HG03025 (cell line): ENCODE measurements around the gene CRTAC1.

Source experiments
- ATAC-seq: cut with Tn5 transposase; IDR thresholded peaks from one replicate; pipeline ENCODE4 v1.9.1; 2021; ENCODE audit warnings: mild to moderate bottlenecking, moderate library complexity; ENCODE audit not compliant: unreplicated experiment, low FRiP score

CRTAC1 gene

GRCh38 chr10:98030991-98031431 lies 590 bp upstream of the CRTAC1 start:
- no peak for ATAC-seq

GRCh38 chr10:98029149-98030092 lies 1.0 kb downstream of the CRTAC1 start:
- no peak for ATAC-seq

DNA sequence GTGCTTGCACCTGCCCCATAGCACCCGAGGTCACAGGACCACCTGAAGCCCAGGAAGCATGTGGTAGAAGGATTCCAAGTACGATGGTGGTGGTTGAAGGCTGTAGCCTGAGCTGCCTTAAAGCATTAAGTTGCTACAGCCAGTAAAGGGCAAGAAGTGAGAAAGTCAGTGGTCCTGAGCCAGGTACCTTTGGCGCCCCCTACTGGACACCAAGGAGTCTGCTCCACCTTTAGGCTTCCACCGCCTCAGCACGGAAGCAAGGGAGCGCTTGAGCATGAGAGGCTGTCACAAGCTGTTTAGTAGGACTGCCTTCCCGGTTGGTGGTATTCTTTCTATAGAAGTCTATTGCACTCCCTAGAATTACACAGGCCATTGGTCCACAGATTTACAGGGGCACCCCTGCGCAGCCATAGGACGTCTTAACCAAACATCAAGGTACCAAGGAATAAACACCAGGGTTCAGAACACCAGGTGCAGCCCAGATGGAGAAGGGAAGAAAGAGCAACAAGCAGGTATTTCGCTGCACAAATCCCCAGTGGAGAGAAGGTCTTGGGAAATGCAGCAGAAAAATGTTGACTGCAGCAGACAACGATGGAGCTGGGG lies 2.2 kb downstream of the CRTAC1 start:
- ATAC-seq: no peak

GRCh38 chr10:98023024-98023423 lies 7.4 kb downstream of the CRTAC1 start:
- ATAC-seq: no peak

DNA sequence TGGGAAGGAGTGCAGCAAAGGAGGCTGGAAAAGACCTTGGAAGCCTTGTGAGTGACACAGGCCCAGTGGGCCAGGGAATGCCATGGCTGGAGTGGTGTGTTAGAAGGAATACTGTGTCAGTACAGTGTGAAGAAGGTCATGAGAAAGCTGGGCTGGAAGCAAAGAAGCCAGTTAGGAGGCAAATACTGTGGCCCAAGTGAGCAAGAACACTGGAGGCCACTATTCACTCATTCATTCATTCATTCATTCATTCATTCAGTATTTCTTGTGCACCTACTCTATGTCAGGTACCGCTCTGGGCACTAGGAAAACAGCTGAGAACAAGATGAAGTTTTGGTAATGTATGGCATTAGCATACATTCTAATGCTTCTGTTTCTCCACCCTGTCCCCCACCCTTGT lies 9.6 kb downstream of the CRTAC1 start:
- no peak for ATAC-seq

DNA sequence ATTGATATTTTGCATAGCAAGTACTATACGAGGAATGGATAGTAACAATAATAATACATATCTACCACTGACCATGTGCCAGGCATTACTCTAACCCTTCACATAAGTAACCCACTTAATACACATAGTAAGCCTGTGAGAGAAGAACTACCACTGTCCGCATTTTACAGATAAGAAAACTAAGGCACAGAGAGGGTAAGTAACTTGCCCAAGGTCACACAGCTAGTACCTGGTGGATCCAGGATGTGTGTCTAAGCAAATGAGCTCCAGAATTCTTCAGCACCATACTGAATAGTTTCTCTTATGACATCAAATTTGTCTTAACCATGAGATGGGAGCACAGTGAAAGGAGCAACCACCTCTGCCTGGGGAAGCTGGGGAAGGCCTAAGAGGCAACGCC lies 10.2 kb downstream of the CRTAC1 start:
- no peak for ATAC-seq

DNA sequence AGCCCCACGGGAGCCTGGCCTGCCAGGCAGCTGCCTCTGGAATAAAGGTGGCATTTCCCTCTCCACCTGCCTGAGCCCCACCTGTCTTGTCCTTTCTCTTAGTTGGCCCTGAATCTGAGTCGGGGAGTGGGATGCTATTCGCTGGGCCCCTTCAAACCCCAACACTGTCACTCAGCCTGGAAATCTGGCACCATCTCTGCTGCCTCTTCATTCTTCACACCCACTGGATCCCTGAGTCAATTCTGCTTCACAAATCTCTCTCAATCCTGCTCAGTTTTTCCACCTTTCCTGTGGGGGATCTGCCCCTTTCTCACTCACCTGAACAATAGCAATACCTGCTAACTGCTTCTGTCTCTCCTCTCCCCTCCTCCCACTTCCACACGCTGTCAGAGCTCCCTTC lies 10.6 kb downstream of the CRTAC1 start:
- ATAC-seq: no peak

GRCh38 chr10:98016772-98017475 lies 13.5 kb downstream of the CRTAC1 start:
- no peak for ATAC-seq

DNA sequence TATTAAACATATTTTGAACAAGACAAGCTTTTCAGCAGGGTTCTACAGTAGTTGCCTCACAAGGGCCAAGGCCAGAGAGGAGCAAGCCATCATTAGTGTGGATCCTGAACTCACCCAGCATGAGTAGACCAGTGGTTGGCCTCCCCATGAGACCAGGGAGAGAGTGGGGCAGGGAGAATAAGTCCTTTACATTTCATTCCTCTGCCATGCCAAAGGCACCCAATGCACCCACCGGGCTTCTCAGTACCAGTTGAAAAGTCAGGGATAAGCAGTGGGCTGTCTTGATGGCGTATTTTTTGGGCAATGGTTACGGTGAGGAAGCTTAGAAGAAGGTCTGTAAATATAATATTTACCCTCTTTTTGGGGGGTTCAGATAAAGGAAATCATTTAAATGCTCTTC lies 16.6 kb downstream of the CRTAC1 start:
- no peak for ATAC-seq

- ATAC-seq: no peak
Observed at GRCh38 chr10:98013122-98013521, 17.3 kb downstream of the CRTAC1 start.

- no peak for ATAC-seq
Observed at GRCh38 chr10:98012644-98013043, 17.8 kb downstream of the CRTAC1 start.

DNA sequence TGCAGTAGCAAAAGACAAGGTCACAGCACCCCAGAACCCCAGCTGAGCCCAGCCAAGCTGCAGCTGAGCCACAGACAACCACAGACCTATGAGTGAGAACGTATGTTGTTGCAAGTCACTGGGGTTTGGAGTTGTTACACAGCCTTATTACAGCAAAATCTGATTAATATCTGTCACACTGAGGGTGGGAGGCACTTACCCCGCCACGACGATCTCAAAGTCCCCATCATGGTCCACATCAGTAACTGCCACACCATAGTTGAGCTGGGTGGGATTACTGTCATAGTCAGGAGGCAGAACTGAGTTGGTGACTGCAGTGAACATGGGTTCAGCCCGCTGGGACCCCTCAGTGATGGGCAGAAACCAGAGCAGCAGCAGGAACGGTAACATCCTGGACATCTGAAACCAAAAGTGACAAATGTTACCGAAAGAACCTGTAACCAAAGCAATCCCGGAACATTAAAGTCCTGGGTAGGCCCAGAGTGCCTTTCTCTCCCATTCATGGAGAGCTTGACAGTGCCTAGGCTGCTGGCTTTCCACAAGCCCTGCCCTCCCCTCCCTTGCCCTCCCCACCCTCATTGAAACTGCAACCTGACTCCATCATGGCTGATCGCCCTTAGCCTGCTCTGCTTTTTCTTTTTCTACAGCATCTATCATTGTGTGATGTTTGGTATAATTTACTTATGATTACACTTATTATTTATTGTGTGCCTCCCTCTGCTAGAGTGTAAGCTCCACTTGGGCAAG lies 19.3 kb downstream of the CRTAC1 start:
- no peak for ATAC-seq

DNA sequence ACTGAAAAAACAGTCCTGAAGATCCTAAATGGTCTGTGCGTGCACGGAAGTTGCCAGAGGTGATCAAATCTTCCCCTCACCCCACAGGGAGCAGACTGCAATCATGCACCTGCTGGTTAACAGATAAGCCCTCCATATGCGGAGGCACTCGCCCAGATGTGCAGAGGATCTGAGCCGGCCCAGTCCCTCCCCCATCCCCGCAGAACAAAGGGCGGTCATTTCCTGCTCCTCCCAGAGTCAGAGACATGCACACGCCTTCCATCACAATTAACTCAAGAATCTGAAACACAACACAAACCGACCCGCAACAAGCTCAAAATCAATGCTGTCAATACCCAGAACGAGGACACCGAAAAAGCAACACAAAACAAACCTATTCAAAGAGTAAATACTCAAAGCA lies 24.2 kb downstream of the CRTAC1 start:
- ATAC-seq: no peak

DNA sequence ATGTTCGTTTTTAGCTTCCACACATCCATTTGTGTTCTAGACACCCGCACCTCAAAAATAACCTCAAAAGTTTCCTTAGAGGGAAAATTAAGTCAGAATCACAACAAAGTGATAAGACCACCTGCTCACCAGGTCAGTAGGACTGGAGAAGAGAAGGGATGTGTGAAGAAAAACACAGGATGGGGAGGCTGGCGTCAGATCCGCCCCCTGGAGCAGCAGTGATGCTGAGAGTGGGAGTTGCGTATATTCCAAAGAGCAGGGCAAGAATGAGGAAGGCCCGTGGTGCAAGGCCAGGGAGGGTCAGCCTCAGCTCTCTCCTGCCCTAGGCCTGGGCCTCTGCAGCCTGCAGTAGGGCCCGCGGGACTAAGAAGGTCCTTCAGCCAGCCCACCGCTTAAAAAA lies 28.7 kb downstream of the CRTAC1 start:
- no peak for ATAC-seq

DNA sequence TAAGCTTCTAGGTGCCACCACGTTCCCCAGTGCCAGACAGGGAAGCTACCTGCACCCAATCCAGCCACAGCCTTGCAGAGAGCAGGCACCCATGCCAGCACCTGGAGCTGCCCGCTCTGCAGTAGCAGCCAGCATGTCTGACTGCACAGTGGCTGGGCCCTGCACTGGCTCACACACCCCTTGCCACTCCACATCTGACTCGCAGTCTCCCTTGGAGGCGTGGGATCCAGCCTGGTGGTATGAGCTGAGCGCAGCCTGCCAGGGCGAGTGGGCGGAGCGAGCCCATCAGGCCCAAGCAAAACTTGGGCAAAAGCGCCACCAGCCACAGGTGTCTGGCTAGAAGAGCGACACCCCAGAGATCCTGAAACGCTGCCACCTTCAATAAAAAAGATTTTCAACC lies 30.1 kb downstream of the CRTAC1 start:
- ATAC-seq: no peak

- no peak for ATAC-seq
Observed at GRCh38 chr10:97999923-98000248, 30.5 kb downstream of the CRTAC1 start.

DNA sequence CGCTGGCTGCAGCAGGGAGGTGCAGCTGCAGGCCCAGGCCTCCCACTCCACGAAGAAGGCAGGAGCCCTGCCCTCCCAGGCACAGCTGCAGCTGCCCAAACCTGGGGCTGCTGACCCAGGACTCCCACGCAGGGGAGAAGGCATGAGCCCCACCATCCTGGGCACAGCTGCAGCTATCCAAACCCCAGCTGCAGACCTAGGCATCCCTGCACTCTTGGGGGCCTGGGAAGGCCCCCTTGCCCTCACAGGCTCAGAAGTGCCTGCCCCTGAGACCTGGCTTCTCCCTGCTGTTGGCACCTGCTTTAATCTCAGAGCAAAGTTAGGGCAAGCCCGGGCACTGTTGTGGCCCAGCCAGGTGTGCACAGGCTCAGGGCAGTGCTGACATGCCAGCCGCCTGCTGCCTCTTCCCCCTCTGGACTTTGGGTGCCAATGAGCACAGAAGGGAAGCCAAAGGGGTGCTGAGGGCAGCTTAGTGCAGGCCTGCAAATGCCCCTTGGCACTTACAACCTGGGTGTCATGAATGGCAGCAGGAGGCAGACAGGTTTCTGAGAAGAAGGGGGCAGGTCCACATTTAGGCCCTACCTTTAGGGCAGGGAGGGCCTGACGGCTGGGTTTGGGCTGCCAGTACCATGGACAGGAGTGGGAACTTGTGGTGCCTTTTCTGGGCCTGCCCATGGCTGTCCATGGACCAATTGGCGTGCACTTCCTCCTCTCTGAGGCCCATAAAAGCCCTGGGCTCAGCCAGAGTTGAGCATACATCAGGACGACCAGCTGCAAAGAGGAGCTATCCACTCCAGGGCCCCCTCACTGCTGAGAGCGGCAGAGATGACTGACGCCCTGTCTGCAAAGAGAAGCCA lies 31.1 kb downstream of the CRTAC1 start:
- ATAC-seq: no peak

- ATAC-seq: no peak
Observed at GRCh38 chr10:97991871-97992270, 38.5 kb downstream of the CRTAC1 start.

GRCh38 chr10:97981816-97982215 lies 48.6 kb downstream of the CRTAC1 start:
- ATAC-seq: no peak

DNA sequence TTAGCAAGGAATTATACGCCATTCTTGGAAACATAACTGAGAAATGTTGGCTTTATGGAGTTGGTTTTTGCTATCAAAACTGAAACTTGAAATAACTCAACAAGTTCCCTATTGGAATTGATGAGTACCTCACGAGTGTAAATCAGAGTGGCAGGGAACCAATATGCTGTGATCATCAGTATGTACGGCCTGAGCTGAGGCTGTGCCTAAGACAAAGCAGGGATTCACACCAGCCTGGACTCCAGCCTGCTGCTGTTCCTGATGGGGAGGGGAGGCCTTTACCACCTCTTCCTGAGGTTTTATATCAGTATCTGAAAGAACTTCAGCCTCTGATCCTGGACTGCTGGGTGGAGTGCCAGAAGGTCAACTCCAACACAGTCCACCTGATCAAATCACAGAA lies 52.7 kb downstream of the CRTAC1 start:
- ATAC-seq: no peak
